K562 (cell line): ENCODE measurements around the gene ANKRD13D. TPM values are rescaled to one million over a fixed set of nuclear protein-coding genes. Genes with fewer than 3 reads are reported as not detected.

Source experiments
- C11orf30 ChIP-seq: fragments of 450-650 bp; IDR thresholded peaks from 2 replicates; pipeline ENCODE4 v1.6.1; 2016; ENCODE audit warnings: low read depth, mild to moderate bottlenecking
- CEBPG ChIP-seq, 3 experiments: fragments of 200-800 bp in 1 of 3; sonication (Bioruptor generic) in 1 of 3; sonication (generic) in 1 of 3; formaldehyde crosslinking in 1 of 3; IDR thresholded peaks in 2 of 3; conservative IDR thresholded peaks in 1 of 3; 2 replicates each; pipeline versions ENCODE4 v1.6.1 to v1.8.0; 2016 to 2022; ENCODE audit warnings: missing compliant biosample characterization in 2 of 3, missing genetic modification characterization in 2 of 3, mild to moderate bottlenecking in 1 of 3, missing genetic modification reagents in 1 of 3
- EP400 ChIP-seq: fragments of 450-650 bp; IDR thresholded peaks from 2 replicates; pipeline ENCODE4 v1.6.1; 2017; ENCODE audit warnings: antibody characterized with exemption, mild to moderate bottlenecking, moderate library complexity
- KDM1A ChIP-seq, 2 experiments: fragments of 450-650 bp; IDR thresholded peaks; 2 replicates each; pipeline ENCODE4 v1.6.1; 2016; ENCODE audit warnings: mild to moderate bottlenecking in 2 of 2
- KDM5B ChIP-seq: fragments of 200-600 bp; sonication (generic); IDR thresholded peaks from 2 replicates; pipeline ENCODE4 v1.6.1; 2012; ENCODE audit warnings: low read depth, mild to moderate bottlenecking, moderate library complexity, low read length, control low read depth, inconsistent platforms; ENCODE audit not compliant: insufficient replicate concordance
- KLF1 ChIP-seq: fragments of 450-650 bp; IDR thresholded peaks from 2 replicates; pipeline ENCODE4 v1.6.1; 2016; ENCODE audit warnings: missing genetic modification characterization, missing compliant biosample characterization
- L3MBTL2 ChIP-seq: fragments of 450-650 bp; IDR thresholded peaks from 2 replicates; pipeline ENCODE4 v1.6.1; 2016; ENCODE audit warnings: mild to moderate bottlenecking, moderate library complexity
- MBD2 ChIP-seq: sonication (generic); IDR thresholded peaks from 2 replicates; pipeline ENCODE4 v1.6.1; 2016; ENCODE audit warnings: low read depth, borderline replicate concordance
- MIER1 ChIP-seq: fragments of 450-650 bp; IDR thresholded peaks from 2 replicates; pipeline ENCODE4 v1.6.1; 2016; ENCODE audit warnings: antibody characterized with exemption, mild to moderate bottlenecking, low read depth
- MTA1 ChIP-seq: fragments of 450-650 bp; IDR thresholded peaks from 2 replicates; pipeline ENCODE4 v1.6.1; 2017; ENCODE audit warnings: borderline replicate concordance
- NFRKB ChIP-seq: fragments of 450-650 bp; IDR thresholded peaks from 2 replicates; pipeline ENCODE4 v1.6.1; 2016; ENCODE audit warnings: low read depth
- NFYB ChIP-seq: IDR thresholded peaks from 2 replicates; pipeline ENCODE4 v1.6.1; 2011; ENCODE audit warnings: mild to moderate bottlenecking, moderate library complexity; ENCODE audit not compliant: insufficient read length; ENCODE audit errors: extremely low read depth
- NR2C1 ChIP-seq, 2 experiments: fragments of 450-650 bp; IDR thresholded peaks; 2 replicates each; pipeline ENCODE4 v1.6.1; 2017; ENCODE audit warnings: mild to moderate bottlenecking in 2 of 2, antibody characterized with exemption in 1 of 2, inconsistent platforms in 1 of 2, missing compliant biosample characterization in 1 of 2, missing genetic modification characterization in 1 of 2
- POLR3A ChIP-seq: IDR thresholded peaks from 2 replicates; pipeline ENCODE4 v1.6.1; 2011; ENCODE audit warnings: borderline replicate concordance, mild to moderate bottlenecking, moderate library complexity; ENCODE audit not compliant: insufficient read length, insufficient read depth; ENCODE audit errors: extremely low read depth
- TCF3 ChIP-seq: sonication (generic); formaldehyde crosslinking; IDR thresholded peaks from 2 replicates; pipeline ENCODE4 v1.4.0; 2020; ENCODE audit warnings: mild to moderate bottlenecking, missing genetic modification reagents
- ZBTB7A ChIP-seq: IDR thresholded peaks from 2 replicates; pipeline ENCODE4 v1.6.1; 2011; ENCODE audit warnings: low read depth, mild to moderate bottlenecking, low read length, moderate library complexity, borderline replicate concordance; ENCODE audit not compliant: control insufficient read depth
- ZNF232 ChIP-seq: sonication (generic); formaldehyde crosslinking; IDR thresholded peaks from 2 replicates; pipeline ENCODE4 v1.8.0; 2022; ENCODE audit warnings: mild to moderate bottlenecking, missing genetic modification reagents
- ZNF395 ChIP-seq: fragments of 200-800 bp; sonication (Bioruptor generic); IDR thresholded peaks from 2 replicates; pipeline ENCODE4 v1.6.1; 2017; ENCODE audit warnings: missing genetic modification characterization, missing compliant biosample characterization
- ZNF436 ChIP-seq: fragments of 250-450, 450-650 bp; sonication (Bioruptor Pico); formaldehyde crosslinking; IDR thresholded peaks from 2 replicates; pipeline ENCODE4 v1.7.0; 2020; ENCODE audit warnings: mild to moderate bottlenecking
- polyA plus RNA-seq, 8 experiments: library from polyadenylated mRNA; depleted of rRNA in 4 of 8; stranded (reverse) in 5 of 8; unstranded in 3 of 8; fragments of >200 nt; fragmentation: Nextera tagmentation in 2 of 8; fragmentation: Illumina TruSeq in 1 of 8; extraction: Ambion mirVana in 2 of 8; extraction: Trizol in 1 of 8; gene quantifications; 2 replicates each; pipeline versions ENCODE4 v1.2.1 to v1.2.3, GENCODE V29; 2011 to 2014; ENCODE audit warnings: inconsistent platforms in 1 of 8, missing spikeins in 1 of 8
- total RNA-seq, 7 experiments: library from RNA; depleted of rRNA in 6 of 7; stranded (reverse); fragments of >200 nt in 6 of 7; fragmentation: Illumina TruSeq in 2 of 7; extraction: Trizol in 2 of 7; gene quantifications; 2 replicates each; pipeline versions ENCODE4 v1.2.1 to v1.2.3, GENCODE V29; 2011 to 2021; ENCODE audit warnings: low replicate concordance in 1 of 7
- TF ChIP-seq, protein P1 (sequence below): IDR thresholded peaks from 2 replicates; pipeline ENCODE4 v1.6.1; 2011; ENCODE audit warnings: borderline replicate concordance, low read depth, mild to moderate bottlenecking, moderate library complexity, low read length; ENCODE audit not compliant: insufficient read depth, poor library complexity, severe bottlenecking
- TF ChIP-seq, protein P2 (sequence below): fragments of 450-650 bp; IDR thresholded peaks from 2 replicates; pipeline ENCODE4 v1.7.0; 2016; ENCODE audit warnings: borderline replicate concordance
- TF ChIP-seq, protein P3 (sequence below): sonication (generic); formaldehyde crosslinking; IDR thresholded peaks from 2 replicates; pipeline ENCODE4 v1.9.0; 2022; ENCODE audit warnings: mild to moderate bottlenecking, missing genetic modification reagents

Gene ANKRD13D
- total and polyA plus RNA-seq, 9 of the 15 experiments (the other 6 are each of a cell fraction or from before 2014, with no cell fraction given), result 0.94 to 40.9 (median 22.4) TPM

GRCh38 chr11:67276781-67277230 lies 12.3 kb upstream of the ANKRD13D start (continued):
- TF ChIP-seq MBD2 (0 out of 2 replicates have a peak, but pooled peaks have one; percentile 30), MTA1 (0 out of 2 replicates have a peak, but pooled peaks have one; percentile 19), ZNF436 (CRISPR knock-in tag) (no peak), TCF3 (CRISPR knock-in tag) (peak; percentile 8; the same call in 1 of the 2 replicates), KDM5B (peak; percentile 45), NFYB (no peak), ZNF395 (peak; percentile 22), KLF1 (tag) (0 out of 2 replicates have a peak, but pooled peaks have one; percentile 11), POLR3A (no peak), EP400 (peak; percentile 58; the same call in 1 of the 2 replicates), KDM1A (IDR thresholded peaks at IDR 0.05) (no peak), MIER1 (no peak), C11orf30 (no peak), L3MBTL2 (peak; percentile 85), NFRKB (no peak), ZNF232 (CRISPR knock-in tag) (0 out of 2 replicates have a peak, but pooled peaks have one; percentile 23), ZBTB7A (peak; percentile 94), NR2C1 (IDR thresholded peaks at IDR 0.05) (0 out of 2 replicates have a peak, but pooled peaks have one; percentile 13), NR2C1 (tag; IDR thresholded peaks at IDR 0.05) (peak; percentile 22; the same call in 1 of the 2 replicates), CEBPG (CRISPR knock-in tag; IDR thresholded peaks at IDR 0.05) (no peak), CEBPG (tag; conservative IDR thresholded peaks at IDR 0.05 in 1 of 2, IDR thresholded peaks at IDR 0.05 in 1 of 2) (no peak)
- TF ChIP-seq, protein P1, sequence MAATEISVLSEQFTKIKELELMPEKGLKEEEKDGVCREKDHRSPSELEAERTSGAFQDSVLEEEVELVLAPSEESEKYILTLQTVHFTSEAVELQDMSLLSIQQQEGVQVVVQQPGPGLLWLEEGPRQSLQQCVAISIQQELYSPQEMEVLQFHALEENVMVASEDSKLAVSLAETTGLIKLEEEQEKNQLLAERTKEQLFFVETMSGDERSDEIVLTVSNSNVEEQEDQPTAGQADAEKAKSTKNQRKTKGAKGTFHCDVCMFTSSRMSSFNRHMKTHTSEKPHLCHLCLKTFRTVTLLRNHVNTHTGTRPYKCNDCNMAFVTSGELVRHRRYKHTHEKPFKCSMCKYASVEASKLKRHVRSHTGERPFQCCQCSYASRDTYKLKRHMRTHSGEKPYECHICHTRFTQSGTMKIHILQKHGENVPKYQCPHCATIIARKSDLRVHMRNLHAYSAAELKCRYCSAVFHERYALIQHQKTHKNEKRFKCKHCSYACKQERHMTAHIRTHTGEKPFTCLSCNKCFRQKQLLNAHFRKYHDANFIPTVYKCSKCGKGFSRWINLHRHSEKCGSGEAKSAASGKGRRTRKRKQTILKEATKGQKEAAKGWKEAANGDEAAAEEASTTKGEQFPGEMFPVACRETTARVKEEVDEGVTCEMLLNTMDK, result peak; percentile 51
- TF ChIP-seq, protein P2, sequence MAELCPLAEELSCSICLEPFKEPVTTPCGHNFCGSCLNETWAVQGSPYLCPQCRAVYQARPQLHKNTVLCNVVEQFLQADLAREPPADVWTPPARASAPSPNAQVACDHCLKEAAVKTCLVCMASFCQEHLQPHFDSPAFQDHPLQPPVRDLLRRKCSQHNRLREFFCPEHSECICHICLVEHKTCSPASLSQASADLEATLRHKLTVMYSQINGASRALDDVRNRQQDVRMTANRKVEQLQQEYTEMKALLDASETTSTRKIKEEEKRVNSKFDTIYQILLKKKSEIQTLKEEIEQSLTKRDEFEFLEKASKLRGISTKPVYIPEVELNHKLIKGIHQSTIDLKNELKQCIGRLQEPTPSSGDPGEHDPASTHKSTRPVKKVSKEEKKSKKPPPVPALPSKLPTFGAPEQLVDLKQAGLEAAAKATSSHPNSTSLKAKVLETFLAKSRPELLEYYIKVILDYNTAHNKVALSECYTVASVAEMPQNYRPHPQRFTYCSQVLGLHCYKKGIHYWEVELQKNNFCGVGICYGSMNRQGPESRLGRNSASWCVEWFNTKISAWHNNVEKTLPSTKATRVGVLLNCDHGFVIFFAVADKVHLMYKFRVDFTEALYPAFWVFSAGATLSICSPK, result no peak
- TF ChIP-seq, protein P3, sequence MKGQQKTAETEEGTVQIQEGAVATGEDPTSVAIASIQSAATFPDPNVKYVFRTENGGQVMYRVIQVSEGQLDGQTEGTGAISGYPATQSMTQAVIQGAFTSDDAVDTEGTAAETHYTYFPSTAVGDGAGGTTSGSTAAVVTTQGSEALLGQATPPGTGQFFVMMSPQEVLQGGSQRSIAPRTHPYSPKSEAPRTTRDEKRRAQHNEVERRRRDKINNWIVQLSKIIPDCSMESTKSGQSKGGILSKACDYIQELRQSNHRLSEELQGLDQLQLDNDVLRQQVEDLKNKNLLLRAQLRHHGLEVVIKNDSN (CRISPR knock-in tag), result 0 out of 2 replicates have a peak, but pooled peaks have one; percentile 37
